ENCODE results near the gene SBSN.
"Not testable (repeated sequence)": the region's sequence is repeated elsewhere in the genome, so short reads cannot be mapped to it uniquely, and the experiment has no call there.

The SBSN gene

DNA sequence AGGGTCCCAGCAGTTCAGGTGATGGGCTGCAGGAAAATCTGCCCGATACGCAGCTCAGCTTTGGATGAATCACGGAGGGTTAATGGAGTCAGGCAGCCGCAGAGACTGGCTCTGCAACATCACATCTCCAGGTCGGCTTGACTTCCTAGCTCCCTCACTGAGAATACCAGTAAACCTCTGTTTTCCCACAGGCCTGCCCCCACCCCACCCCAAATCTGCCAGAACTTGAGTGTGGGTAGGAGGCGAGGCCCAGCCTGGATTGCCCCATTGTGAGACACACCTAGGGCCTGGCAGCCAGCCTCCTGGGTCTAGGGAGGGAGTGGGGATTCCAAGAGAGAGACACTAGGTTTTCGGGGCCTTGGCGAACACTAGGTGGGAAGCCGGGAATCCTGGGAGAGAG is 34.1 kb downstream of the SBSN start:
- no peak overlapping the region for H3K27ac Mint-ChIP-seq

GRCh38 chr19:35491836-35492360 is 36.2 kb downstream of the SBSN start:
- Mint-ChIP-seq H3K36me3 (no peaks in the 10 kb centered on the region), H3K9me3 (no peaks in the 10 kb centered on the region), H3K4me1 (peaks cover 7% of the 10 kb centered on the region), H3K27ac (no peak overlapping the region), H3K4me3 (no peak overlapping the region), H3K27me3 (peaks cover 5% of the 10 kb centered on the region)
- no peak for DNase-seq (ENCODE audit: low spot score in 2 of 2)
- ATAC-seq (ENCODE audit: low read depth) = no peak

More for the DNA sequence above, 34.1 kb downstream of the SBSN start:
- H3K9me3 Mint-ChIP-seq = no peaks in the 10 kb centered on the region
- DNase-seq (ENCODE audit: low spot score in 2 of 2) (no peak), ATAC-seq (ENCODE audit: low read depth) (no peak)
- H3K4me3 Mint-ChIP-seq = no peak overlapping the region
- H3K27me3 Mint-ChIP-seq = peaks cover 6% of the 10 kb centered on the region
- H3K36me3 Mint-ChIP-seq = no peaks in the 10 kb centered on the region
- H3K4me1 Mint-ChIP-seq = peaks cover 7% of the 10 kb centered on the region

DNA sequence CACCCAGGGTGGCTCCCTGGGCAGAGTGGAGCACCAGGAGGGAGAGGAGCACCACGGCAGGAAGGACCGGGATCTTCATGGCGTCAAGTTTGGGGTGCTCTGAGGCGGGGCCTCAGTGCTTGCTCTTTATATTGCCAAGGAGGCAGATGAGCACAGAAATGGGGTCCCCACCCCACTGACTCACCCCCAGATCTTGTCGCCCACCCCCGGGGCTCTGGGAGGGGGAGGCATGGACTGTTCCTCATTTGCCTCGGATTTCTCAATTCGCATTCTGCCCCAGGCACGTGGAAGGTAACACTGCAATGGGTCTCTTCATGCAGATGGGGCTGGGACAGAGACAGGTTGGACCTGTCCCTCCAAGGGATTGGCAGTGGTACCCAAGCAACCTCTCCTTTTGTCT is 37.7 kb downstream of the SBSN start, which contains the start of gene KRTDAP:
TSS of gene KRTDAP (minus strand) at position 101 of the 400 bp plus-strand sequence. CDS start at position 79, 22 bp downstream.
- Mint-ChIP-seq H3K9me3 (no peaks in the 10 kb centered on the region), H3K36me3 (no peaks in the 10 kb centered on the region), H3K4me3 (no peak within 1 kb of the TSS), H3K27me3 (peaks cover 5% of the 10 kb centered on the region), H3K4me1 (peaks cover 8% of the 10 kb centered on the region), H3K27ac (no peak within 1 kb of the TSS)
- no peak for ATAC-seq (ENCODE audit: low read depth)
- no peak for DNase-seq (ENCODE audit: low spot score in 2 of 2)

DNA sequence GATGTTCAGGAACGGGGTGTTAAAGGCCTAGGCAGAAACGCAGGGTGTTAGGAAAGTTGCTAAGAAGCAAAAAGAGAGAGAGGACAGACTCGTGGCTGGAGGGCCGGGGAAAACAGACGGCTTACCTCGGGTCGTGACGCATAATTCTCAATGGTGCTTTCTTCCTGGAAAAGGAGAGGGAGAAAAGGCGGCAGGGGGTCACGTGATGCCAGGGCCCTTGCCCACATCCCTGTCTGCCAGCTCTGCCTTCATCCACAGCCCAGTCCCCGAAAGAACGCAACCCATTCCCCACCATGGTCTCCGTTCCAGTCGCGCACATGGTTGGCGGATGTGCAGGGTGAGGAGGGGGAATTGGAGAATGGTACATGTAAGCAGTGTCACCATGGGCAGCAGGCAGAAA is 39.4 kb downstream of the SBSN start:
- no peak for ATAC-seq (ENCODE audit: low read depth)
- no peak for DNase-seq (ENCODE audit: low spot score in 2 of 2)
- no peak overlapping the region for H3K27ac Mint-ChIP-seq
- H3K36me3 Mint-ChIP-seq = no peaks in the 10 kb centered on the region
- H3K27me3 Mint-ChIP-seq = peaks cover 5% of the 10 kb centered on the region
- H3K4me3 Mint-ChIP-seq = no peak overlapping the region
- peaks cover 13% of the 10 kb centered on the region for H3K4me1 Mint-ChIP-seq
- no peaks in the 10 kb centered on the region for H3K9me3 Mint-ChIP-seq

GRCh38 chr19:35487656-35488182 is 40.4 kb downstream of the SBSN start:
- Mint-ChIP-seq H3K4me3 (no peak overlapping the region), H3K27ac (no peak overlapping the region), H3K36me3 (no peaks in the 10 kb centered on the region), H3K27me3 (peaks cover 5% of the 10 kb centered on the region), H3K9me3 (no peaks in the 10 kb centered on the region), H3K4me1 (peaks cover 15% of the 10 kb centered on the region)
- no peak for ATAC-seq (ENCODE audit: low read depth)
- no peak for DNase-seq (ENCODE audit: low spot score in 2 of 2)

DNA sequence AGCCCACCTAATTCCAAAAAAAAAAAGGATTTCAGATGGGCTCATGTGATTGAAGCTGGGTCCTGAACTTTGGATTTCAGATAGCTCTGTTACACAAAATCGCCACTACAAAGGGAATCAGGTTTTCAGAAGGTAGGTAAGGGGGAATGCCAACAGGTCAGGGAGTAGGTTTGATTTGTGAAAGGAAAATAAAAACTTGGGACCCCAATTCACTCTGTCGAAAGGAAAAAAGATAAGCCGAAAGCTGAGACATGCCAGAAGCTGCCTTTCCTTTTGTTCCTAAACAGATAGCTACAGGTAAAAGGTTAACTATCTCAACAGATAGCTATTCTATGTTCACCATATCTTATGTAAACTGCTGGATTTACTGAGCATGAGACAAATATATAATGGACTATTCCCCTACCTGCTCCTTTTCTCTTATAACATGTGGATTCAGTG is 41.8 kb downstream of the SBSN start:
- H3K9me3 Mint-ChIP-seq = no peaks in the 10 kb centered on the region
- no peak for DNase-seq (ENCODE audit: low spot score in 2 of 2)

DNA sequence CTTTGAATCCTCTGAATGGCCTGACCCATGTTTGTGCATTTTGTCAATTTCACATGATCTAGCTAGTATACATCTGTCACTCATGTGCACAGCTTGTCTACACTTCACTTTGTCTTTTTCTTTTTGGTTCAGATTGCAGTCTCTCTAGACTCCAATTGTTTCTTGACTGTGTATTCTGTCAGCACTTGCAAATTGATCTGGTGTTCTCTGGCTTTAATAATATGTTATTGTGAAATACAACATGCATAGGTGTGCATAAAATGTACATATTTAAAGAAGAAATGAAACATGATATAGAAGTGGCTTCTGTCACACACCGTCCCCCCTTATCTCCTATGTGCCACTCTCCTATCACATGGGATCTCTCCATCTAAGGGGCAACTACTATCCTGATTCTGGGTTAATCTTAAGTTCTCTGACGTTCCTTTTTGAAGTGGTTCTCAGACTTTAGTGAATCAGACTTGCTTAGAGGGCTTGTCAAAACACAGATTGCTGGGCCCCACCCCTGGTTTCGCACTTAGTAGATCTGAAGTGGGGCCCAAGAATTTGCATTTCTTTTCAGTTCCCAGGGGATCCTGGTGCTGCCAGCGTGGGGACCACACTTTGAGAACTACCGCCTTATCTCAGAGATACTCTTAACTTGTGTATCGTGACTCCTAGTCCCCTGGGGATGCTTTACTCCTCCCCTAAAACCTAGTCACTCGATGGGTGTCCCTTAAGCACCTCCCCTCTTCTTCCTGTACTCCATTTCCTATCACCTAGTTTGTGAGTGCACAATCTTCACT is 43.7 kb downstream of the SBSN start:
- H3K4me1 Mint-ChIP-seq = peaks cover 15% of the 10 kb centered on the region
- no peaks in the 10 kb centered on the region for H3K9me3 Mint-ChIP-seq
- H3K27me3 Mint-ChIP-seq = no peaks in the 10 kb centered on the region
- H3K4me3 Mint-ChIP-seq = peak overlapping the region; percentile 65
- ATAC-seq (ENCODE audit: low read depth) (peak; percentile 99), DNase-seq (ENCODE audit: low spot score in 2 of 2) (peak; percentile 51 to 63)
- H3K27ac Mint-ChIP-seq = no peak overlapping the region
- H3K36me3 Mint-ChIP-seq = no peaks in the 10 kb centered on the region

More for the DNA sequence above, 41.8 kb downstream of the SBSN start:
- Mint-ChIP-seq H3K27me3 (peaks cover 4% of the 10 kb centered on the region), H3K4me1 (peaks cover 15% of the 10 kb centered on the region), H3K4me3 (no peak overlapping the region), H3K36me3 (no peaks in the 10 kb centered on the region), H3K27ac (no peak overlapping the region)
- ATAC-seq (ENCODE audit: low read depth) = no peak

DNA sequence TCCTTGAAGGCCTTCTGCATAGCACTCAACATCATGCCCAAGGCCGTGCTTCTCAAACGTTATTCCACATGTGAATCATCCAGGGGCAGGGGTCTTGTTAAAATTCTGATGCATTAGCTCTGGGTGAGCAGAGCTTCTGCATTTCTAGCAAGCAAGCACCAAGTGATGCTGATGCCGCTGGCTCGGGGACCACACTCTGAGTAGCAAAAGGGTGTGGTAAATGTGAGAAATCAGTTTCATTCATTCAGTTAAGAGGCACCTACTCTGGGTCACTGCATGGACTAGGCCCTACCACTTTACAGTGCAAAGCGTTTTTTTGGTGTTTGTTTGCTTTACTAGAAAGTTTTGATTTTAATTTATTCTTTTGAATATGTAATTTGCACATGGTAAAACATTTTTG is 45.0 kb downstream of the SBSN start:
- ATAC-seq (ENCODE audit: low read depth) (no peak), DNase-seq (ENCODE audit: low spot score in 2 of 2) (no peak)
- H3K27ac Mint-ChIP-seq = no peak overlapping the region
- H3K9me3 Mint-ChIP-seq = no peaks in the 10 kb centered on the region
- H3K36me3 Mint-ChIP-seq = no peaks in the 10 kb centered on the region
- H3K4me3 Mint-ChIP-seq = no peak overlapping the region
- peaks cover 15% of the 10 kb centered on the region for H3K4me1 Mint-ChIP-seq
- no peaks in the 10 kb centered on the region for H3K27me3 Mint-ChIP-seq

DNA sequence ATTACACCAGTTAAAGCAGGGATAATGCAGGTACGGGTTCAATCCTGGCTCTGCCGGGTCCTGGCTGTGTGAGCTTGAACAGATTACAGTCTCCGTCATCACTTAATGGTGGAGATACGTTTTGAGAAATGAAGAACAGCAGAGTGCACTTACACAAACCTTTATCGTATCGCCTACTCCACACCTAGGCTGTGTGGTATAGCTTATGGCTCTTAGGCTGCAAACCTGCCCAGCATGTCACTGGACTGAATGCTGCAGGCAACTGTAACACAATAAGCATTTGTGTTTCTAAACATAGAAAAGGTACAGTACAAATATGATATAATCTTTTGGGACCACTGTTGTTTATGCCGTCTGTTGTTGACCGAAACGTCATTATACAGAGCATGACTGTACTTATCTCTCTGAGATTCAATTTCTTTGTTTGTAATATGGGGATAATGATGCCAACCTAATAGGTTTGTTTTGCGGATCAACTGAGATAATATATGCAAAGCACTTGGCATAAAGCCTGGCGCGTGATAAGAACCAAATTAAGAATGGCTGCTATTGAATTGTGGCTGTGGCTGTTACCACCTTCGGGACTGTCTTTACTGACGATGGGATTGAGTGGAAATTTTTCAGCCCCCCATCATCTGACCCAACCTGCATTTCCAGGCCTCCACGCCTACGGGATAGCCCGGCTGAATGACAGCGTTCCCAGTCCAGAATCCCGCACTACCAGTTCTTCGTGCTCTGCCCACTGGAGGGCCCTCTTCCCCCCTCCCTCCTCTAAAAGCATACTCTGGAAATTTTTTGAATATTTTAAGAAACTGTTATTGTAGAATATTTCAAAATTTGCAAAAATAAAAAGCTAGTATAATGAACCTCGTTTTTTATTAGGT is 49.1 kb downstream of the SBSN start:
- H3K36me3 Mint-ChIP-seq = no peaks in the 10 kb centered on the region

DNA sequence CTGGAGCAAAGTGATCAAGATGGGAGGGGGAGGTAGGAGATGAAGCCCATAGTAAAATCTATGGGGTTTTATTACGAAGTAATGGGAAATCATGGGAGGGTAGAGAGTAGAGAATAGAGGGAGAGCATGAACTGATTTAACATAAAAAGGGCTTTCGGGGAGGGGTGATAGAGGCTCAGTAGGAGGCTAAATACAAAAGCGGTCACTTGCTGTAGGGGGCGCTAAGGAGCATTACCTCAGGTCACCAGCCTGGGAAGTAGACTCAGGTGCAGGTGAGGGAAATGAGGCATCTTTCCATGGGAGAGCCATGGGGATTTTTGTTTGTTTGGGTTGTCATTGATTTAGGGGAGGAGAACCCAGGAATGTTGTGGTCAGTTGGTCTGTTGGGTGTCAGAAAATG is 52.0 kb downstream of the SBSN start:
- DNase-seq (ENCODE audit: low spot score in 2 of 2) (no peak), ATAC-seq (ENCODE audit: low read depth) (no peak)
- H3K36me3 Mint-ChIP-seq = no peaks in the 10 kb centered on the region
- H3K27me3 Mint-ChIP-seq = peaks cover 4% of the 10 kb centered on the region
- no peaks in the 10 kb centered on the region for H3K4me1 Mint-ChIP-seq
- no peaks in the 10 kb centered on the region for H3K9me3 Mint-ChIP-seq
- H3K4me3 Mint-ChIP-seq = no peak overlapping the region
- H3K27ac Mint-ChIP-seq = no peak overlapping the region

More for the DNA sequence above, 49.1 kb downstream of the SBSN start:
- ATAC-seq (ENCODE audit: low read depth) (no peak), DNase-seq (ENCODE audit: low spot score in 2 of 2) (no peak)
- Mint-ChIP-seq H3K27me3 (peaks cover 4% of the 10 kb centered on the region), H3K9me3 (no peaks in the 10 kb centered on the region), H3K4me1 (peaks cover 2% of the 10 kb centered on the region), H3K4me3 (no peak overlapping the region), H3K27ac (no peak overlapping the region)

GRCh38 chr19:35474594-35474993 is 53.5 kb downstream of the SBSN start:
- not testable (repeated sequence) for H3K4me1 Mint-ChIP-seq; H3K27me3 Mint-ChIP-seq; H3K27ac Mint-ChIP-seq; H3K9me3 Mint-ChIP-seq; ATAC-seq (ENCODE audit: low read depth); DNase-seq (ENCODE audit: low spot score in 2 of 2); H3K4me3 Mint-ChIP-seq; H3K36me3 Mint-ChIP-seq

GRCh38 chr19:35474104-35474503 is 54.0 kb downstream of the SBSN start:
- no peak for DNase-seq (ENCODE audit: low spot score in 2 of 2)
- Mint-ChIP-seq H3K36me3 (no peaks in the 10 kb centered on the region), H3K4me1 (peaks cover 4% of the 10 kb centered on the region), H3K9me3 (no peaks in the 10 kb centered on the region), H3K27me3 (peaks cover 4% of the 10 kb centered on the region), H3K4me3 (no peak overlapping the region), H3K27ac (no peak overlapping the region)
- no peak for ATAC-seq (ENCODE audit: low read depth)
